ENCODE measurements around the gene CTSK.
"Not testable (repeated sequence)": the region's sequence is repeated elsewhere in the genome, so short reads cannot be mapped to it uniquely, and the experiment has no call there.

The CTSK gene

DNA sequence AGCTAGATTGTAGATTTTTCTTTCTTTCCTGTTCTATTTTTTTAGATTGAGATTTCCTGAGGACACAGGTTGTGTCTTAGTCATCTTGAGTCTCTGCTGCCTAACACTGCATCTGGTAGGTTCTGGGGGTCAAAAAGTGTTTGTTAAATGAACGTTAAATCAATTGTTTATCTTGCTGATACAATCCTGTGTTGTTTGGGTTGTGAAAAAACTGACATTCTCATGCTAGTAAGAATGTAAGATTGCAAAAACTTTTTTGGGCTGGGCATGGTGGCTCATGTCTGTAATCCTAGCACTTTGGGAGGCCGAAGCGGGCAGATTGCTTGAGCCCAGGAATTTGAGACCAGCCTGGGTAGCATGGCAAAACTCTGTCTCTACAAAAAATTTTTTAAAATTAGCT is 3.4 kb downstream of the CTSK start:
- no peak for DNase-seq

DNA sequence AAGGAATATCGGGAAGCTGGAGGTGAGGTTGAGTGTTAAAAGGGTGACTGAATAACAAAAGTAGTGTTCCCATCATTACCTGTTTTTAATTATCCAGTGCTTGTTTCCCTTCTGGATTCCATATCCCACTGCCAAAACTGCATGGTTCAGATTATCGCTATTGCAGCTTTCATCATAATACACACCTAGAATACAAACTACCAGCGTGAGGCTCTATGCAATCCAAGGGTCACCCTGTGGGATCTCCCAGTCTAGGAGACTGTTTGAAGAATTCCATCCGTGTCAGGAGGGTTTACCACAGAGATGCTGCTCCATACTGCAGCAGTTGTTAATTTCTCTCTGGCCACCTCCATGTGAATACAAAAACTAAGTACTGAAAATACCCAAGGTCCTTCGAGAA is 9.0 kb downstream of the CTSK start:
- DNase-seq, result no peak

DNA sequence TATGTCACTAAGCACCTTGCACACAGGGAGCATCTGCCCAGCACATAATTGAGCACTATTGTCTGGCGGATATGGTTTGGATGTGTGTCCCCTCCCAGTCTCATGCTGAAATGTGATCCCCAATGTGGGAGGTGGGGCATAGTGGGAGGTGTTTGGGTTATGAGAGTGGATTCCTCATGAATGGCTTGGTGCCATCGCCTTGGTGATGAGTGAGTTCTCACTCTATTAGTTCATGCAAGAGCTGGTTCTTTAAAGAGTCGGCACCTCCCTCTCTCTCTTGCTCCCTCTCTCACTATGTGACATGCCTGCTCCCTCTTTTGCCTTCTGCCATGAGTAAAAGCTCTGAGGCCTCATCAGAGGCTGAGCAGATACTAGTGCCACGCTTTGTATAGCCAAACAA is 9.5 kb downstream of the CTSK start:
- DNase-seq, result peak; percentile 19

DNA sequence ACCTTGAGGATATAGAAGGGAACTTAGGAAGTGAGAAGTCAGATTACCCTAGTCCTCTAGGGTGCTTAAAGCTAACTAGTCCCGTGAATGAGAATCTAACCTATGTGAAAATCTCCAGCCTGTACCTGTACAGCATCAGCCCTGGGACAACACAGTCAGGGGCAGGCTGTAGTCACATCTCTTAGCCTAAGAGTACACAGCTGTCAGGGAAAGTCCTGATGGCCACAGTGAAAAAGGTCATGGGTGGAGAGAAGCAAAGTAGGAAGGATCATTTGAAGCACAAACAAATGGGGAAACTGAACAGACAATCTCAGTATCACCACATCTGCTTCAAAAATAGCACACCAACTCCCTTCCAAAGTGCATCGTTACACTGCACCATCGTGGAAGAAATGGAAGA is 11.7 kb downstream of the CTSK start:
- DNase-seq, result no peak

DNA sequence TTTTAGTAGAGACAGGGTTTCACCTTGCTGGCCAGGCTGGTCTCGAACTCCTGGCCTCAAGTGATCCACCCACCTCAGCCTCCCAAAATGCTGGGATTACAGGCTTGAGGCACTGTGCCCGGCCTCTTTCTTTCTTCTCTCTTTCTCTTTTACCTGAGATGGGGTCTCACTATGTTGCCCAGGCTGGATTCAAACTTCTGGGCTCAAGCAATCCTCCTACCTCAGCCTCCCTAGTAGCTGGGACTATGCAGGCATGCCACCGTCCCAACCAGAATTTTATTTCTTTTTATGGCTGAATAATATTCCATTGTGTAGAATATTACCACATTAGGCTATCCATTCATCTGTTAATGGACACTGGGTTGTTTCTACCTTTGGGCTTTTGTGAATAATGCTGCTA is 14.3 kb downstream of the CTSK start:
- DNase-seq, result not testable (repeated sequence)

DNA sequence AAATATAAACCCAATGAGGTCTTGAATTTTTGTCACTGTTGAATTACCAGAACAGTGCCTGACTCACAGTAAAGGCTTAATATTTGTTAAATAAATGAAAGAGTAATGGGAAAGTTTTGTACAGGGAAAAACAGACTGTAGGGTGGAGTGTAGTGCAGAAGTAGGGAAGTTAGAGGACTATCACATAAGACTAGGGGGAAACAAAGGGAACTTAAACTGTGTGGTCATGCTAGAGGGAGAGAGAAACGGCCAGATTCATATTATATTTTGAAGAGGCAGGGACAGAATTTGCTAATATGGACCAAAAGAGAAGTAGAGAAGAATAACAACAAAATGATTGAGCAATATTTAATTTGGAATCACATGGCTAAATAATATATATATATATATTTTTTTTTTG is 14.8 kb downstream of the CTSK start:
- DNase-seq, result no peak

DNA sequence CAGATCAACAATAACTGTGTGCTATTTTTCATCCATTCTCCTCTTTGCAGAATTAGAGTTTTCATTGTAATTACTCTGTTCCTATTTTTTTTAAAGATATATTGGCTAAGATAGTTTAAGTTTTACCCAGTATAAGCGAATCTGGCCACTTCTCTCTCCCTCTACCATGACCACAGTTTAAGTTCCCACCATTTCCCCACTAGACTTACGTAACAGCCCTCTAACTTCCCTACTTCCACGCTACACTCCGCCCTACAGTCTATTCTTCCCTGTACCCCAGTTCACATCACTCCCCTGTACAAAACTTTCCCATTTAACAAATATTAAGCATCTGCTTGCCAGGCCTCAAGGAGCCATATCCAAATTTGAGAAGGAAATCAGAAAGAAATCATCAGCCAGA is 16.5 kb downstream of the CTSK start:
- no peak for DNase-seq

DNA sequence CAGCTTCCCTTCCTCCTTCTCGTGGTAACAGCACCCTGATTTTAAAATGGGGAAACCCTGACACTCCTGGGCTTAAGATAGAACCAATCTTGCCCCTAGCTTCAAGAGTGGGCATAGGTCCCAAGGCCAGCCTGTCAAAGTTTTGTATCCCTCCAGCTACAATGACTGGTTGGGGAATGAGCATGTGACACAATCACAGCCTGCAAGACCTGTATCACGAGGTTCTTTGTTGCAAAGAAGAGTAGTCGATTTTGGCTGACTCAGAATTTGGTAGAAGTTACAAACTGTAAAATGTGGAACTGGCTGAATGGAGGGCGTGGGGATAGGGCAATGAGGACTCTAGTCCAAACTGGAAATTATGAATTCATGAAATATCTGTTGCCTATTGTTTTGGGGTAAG is 18.7 kb downstream of the CTSK start:
- no peak for DNase-seq

DNA sequence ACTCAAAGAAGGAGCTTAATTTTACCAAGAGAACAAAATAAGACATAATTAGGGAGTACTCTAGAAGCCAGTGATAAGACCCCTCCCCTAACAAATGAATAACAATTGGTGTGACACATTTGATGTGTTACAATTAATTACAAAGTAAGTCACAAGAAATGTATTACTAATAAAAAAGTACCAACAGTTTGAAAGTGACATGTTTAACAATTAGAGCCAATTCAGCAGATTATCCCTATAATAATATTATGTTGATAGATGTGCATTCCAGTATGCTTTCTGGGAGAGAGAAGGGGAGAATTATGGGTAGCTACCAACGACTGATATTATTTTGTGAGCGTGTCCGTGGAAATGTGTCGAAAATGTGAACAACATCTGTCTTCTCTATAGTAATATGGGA is 19.1 kb downstream of the CTSK start:
- DNase-seq, result no peak

DNA sequence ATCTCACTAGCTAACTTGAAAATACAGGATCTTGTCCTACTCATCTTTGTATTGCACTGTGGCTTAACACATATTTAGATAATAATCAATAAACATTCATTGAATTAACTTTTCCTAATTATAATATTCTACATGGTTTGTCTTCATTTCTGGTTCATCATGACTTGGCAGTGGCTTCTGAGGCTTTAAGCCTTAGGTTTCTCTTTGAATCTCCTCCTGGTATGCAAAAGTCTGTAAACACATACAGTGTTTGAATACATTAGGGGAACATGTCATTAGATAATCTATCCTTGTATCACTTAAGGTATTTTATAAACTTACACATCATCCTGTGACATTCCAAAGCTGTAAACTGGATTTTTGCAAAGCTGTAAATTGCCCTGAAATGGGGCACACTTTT is 20.6 kb downstream of the CTSK start:
- DNase-seq, result no peak

DNA sequence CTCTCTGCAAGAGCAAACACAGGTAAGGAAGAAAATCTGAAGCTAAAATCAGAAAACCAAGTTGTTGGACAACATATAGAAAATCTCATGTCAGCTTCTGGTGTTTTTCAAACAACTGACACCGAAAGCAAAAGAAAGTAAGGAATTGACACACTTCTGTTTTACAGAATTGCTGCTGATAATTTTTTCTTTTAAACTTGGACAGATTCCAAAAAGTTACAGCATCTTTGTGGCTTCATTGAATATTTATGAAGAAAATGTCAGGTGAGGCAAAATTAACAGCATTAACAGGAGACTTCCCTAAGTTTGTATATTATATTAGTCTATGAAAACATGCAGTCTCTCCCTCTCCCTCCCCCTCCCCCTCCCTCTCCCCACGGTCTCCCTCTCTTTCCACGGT is 27.6 kb downstream of the CTSK start:
- DNase-seq, result no peak

DNA sequence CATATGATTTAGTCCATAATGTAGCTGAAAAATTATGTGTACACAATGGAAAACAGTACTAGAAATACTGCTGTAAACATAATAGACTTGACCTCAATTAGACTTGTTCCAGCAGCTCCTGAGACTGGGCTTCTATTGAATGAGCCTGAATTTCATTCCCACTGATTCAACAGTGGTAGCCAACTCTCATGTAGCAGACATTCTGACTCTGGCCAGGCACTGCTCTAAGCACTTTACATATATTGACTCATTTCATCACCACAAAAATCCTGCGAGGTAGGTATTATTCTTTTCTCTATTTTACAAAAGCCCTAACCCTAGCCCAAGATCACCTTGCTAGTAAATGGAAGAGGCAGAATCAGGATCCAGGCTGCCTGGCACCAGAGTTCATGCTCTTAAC is 29.7 kb downstream of the CTSK start:
- DNase-seq, result no peak

DNA sequence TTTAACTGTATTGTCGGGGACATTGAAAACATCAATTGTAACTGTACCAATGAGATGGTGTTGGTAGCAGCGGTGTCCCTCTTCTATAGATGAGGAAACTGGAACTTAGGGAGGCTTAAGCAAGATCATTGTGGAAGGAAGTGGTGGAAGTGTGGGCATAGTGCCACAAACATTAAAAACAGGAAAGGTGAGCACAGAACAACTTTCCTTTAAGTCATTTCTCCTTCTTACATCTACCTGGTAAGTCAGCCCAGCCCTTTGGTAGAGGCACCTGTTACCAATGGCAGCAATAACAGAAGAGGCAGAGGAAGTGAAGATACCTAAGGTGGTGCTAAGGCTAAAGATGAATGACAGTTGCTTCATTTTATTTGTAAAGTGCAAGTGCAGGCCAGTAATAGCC is 30.5 kb downstream of the CTSK start:
- DNase-seq, result no peak

DNA sequence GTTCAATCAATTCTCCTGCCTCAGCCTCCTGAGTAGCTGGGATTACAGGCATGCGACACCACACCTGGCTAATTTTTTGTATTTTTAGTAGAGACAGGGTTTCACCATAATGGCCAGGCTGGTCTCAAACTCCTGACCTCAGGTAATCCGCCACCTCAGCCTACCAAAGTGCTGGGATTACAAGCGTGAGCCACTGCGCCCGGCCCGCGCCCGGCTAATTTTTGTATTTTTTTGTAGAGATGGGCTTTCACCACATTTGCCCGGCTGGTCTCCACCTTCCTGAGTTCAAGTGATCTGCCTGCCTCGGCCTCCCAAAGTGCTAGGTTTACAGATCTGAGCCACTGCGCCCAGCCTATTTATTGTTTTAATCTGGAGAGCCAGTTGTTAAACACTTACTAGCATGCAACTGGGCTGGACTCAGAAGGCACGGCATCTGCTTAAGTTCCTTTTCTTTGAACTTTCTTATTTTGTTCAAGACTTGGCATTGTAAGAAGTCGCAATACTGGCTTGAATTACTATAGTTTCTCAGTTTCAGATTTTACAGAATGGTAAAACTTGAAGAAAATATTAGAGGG is 32.0 kb downstream of the CTSK start:
- DNase-seq, result not testable (repeated sequence)

DNA sequence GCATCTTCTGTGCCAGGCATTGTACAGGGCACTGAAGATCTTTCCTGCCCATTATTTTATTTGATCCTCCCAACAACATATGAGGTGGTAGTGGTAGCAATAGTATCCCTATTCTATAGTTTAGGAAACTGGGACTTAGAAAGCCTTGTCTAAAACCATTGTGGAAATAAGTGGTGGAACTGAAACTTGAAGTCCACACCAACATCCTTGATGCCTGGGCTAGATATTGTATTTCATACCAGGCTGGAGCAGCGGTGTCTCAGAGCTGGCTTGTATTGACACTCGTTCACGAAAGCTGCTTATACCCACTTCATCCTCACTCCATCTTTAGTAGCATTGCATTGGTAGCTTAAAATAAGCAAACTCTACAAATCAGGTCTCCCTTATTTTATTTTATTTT is 32.8 kb downstream of the CTSK start:
- DNase-seq, result no peak

DNA sequence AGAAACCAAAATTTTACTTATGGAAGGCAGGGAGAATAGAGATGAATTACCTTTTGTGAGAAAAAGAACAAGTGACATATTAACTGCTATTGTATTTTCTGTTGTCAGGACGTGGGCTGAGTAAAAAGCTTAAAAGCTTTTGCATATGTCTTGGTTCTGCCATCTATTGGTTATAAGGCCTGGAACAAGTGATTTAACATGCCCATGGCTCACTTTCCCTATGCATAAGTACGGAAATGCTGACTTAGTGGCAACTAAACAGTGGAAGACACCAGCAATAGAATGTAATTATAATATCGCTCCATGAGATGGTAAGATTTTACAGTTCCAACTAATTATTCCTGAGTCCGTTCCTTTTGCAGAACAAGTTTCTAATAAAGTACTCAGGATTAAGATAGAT is 35.7 kb downstream of the CTSK start:
- no peak for DNase-seq

DNA sequence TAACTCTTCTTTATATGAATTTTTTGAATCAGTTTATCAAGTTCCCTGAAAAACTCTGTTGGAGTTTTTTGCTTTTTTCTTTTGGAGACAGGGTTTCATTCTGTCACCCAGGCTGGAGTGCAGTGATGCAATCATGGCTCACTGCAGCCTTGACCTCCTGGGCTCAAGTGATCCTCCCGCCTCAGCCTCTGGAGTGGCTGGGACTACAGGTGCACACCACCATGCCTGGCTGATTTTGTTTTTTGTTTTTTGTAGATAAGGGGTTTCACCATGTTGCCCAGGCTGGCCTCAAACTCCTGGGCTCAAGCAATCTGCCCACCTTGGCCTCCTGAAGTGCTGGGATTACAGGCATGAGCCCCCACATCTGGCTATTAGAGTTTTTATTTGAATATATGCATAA is 40.4 kb downstream of the CTSK start:
- not testable (repeated sequence) for DNase-seq

DNA sequence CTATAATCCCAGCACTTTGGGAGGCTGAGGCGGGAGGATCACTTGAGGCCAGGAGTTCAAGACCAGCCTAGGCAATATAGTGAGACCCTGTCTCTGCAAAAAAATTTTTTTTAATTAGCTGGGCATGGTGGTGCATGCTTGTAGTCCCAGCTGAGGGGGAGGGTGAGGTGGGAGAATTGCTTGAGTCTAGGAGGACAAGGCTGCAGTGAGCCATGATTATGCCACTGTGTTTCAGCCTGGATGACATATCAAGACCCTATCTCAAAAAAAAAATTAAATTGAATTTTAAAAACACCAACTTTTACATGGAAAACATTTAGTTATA is 42.1 kb downstream of the CTSK start:
- DNase-seq, result not testable (repeated sequence)

DNA sequence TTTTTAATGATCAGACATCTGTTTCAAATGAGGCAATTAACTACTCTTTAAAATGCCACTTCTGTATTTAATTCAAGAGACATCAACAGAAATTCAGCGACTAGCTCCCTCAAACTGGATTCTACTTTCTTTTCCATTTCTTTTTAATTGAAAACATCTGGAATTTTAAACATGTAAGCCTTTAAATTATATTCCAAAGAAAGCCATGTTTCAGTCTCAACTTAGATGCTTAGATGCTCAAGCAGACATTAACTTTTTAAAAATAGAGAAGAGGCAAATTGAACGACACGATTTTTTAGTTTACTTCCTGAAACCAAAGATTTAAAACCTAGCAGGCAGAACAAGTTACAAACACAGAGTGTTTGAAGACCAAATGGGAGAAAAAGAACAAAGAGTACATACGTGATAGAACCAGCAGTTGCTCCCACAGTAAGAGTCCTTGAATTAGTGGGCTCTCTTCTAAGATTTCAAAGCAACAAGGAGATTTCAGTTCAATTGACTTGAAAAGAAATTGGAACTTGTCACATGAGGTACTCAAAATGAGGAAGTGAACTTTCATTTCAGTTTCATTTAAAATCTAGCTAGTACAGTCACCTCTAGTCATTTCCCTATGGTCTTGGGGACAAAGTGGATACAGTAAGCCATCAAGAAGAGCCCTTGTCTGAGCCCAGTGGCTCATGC is 42.6 kb downstream of the CTSK start, which contains the start of gene CTSS:
Gene CTSS, minus strand, starts transcription at position 483 of the 681 bp plus-strand sequence. CDS start 1,015 bp downstream, outside the sequence.
- DNase-seq, result no peak

DNA sequence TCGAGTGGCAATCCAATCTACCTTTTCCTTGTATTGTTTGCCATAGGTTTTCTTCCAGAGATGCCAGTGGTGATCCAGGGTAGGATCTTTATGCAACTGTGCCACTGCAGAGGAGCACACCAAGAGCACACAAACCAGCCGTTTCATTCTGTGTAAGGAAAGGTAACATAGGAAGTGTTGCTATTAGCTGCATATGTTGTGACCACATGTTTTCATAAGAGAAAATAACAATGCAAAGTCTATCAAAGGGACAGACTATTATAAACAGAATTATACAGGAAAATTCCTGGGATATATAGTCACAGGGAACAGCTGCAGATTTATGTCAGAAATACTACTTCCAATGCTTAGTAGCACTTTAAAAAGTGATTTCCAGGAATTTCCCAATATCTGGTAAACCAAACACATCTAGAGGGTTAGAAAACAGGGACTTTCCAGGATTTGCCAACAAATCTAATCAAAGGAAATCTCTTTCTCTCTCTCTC is 43.4 kb downstream of the CTSK start:
- DNase-seq, result no peak

DNA sequence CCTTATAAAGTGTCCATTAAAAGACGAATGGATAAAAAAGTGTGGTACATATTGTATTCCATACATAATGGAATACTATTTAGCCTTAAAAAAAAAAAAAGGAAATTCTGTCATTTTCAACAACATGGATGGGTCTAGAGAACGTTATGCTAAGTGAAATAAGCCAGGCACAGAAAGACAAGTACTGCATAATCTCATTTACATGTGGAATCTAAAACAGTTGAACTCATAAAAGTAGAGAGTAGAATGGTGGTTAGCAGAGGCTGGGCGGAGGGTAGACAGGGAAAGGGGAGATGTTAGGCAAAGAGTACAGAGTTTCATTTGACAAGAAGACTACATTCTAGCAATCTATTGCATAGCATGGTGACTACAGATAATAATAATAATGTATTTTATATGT is 45.0 kb downstream of the CTSK start:
- no peak for DNase-seq

DNA sequence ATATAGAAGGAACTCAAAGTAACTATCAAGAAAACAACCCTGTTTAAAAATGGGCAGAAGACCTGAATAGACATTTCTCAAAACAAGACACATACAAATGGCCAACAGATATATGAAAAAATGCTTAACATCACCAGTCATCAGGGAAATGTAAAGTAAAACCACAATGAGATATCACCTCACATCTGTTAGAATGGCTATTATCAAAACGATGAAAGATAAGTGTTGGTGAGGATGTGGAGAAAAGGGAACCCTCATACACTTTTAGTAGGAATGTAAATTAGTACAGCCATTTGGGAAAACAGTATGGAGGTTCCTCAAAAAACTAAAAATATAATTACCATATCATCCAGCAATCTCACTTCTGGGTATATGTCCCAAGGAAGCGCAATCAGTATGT is 45.5 kb downstream of the CTSK start:
- no peak for DNase-seq

DNA sequence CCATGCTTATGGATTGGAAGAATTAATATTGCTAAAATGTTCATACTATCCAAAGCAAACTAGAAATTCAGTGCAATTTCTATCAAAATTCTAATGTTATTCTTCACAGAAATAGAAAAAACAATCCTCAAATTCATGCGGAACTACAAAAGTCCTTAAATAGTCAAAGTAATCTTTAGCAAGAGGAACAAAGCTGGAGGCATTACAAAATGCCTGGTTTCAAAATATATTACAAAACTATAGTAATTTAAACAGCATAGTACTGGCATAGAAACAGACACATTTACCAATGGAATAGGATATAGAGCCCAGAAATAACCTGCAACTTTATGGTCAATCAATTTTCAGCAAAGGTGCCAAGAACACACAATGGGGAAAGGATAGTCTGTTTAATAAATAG is 46.3 kb downstream of the CTSK start:
- DNase-seq, result no peak

DNA sequence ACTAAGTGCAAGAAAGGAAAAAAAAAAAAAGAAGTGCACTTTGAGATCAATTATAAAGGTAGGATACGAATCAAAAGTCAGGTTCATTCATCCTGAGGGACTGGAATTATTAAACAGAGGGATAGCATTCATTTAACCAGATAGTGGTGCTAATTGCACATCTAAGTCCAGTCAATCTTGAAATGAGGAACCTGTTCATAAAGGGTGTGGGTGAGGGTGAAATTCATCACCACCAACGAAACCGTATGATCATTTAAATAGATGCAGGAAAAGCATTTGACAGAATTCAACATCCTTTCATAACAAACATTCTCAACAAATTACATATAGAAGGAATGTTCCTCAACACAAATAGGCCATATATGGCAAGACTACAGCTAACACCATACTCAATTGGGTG is 48.0 kb downstream of the CTSK start:
- no peak for DNase-seq

DNA sequence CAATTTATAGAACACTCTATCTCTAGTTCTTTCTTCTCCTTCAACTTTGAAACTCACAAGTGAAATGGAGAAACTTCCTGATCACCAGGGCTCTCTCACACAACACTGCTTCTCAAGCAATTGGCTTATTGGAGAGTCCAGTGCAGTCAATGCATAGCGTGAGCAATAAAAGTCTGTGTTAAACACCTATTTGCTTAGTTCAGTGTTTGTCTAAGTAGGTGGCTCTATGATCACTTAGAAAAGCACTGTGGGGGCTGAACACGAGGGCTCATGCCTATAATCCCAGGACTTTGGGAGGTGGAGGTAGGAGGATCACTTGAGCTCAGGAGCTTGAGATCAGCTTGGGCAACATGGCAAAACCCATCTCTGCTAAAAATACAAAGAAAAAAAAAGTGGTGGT is 54.6 kb downstream of the CTSK start:
- DNase-seq, result no peak
